WTC11 (cell line): ENCODE measurements around the gene TWIST1.

ENCODE experiments used
- ATF1 ChIP-seq: sonication (generic); formaldehyde crosslinking; IDR thresholded peaks from 2 replicates; pipeline ENCODE4 v1.8.1; 2023; ENCODE audit warnings: mild to moderate bottlenecking, moderate library complexity, missing genetic modification reagents
- ATF2 ChIP-seq: sonication (generic); formaldehyde crosslinking; IDR thresholded peaks from 2 replicates; pipeline ENCODE4 v1.8.1; 2022; ENCODE audit warnings: low read depth, missing genetic modification reagents, borderline replicate concordance
- CDX4 ChIP-seq: fragments of 250-450 bp; sonication (Bioruptor Pico); IDR thresholded peaks from 2 replicates; pipeline ENCODE4 v1.9.0; 2021; ENCODE audit warnings: moderate library complexity, mild to moderate bottlenecking, inconsistent platforms, borderline replicate concordance
- FOXK1 ChIP-seq: sonication (generic); formaldehyde crosslinking; IDR thresholded peaks from 2 replicates; pipeline ENCODE4 v1.8.0; 2022; ENCODE audit warnings: mild to moderate bottlenecking, moderate library complexity, missing genetic modification reagents
- JAZF1 ChIP-seq: fragments of 250-450 bp; sonication (Bioruptor Pico); IDR thresholded peaks from 2 replicates; pipeline ENCODE4 v1.9.0; 2021; ENCODE audit warnings: moderate library complexity, mild to moderate bottlenecking, inconsistent platforms
- JUN ChIP-seq: sonication (generic); formaldehyde crosslinking; IDR thresholded peaks from 2 replicates; pipeline ENCODE4 v1.8.0; 2023; ENCODE audit warnings: mild to moderate bottlenecking, missing genetic modification reagents
- MXD4 ChIP-seq: fragments of 250-450 bp; sonication (Bioruptor Pico); IDR thresholded peaks from 2 replicates; pipeline ENCODE4 v1.8.0; 2021; ENCODE audit warnings: mild to moderate bottlenecking, moderate library complexity, borderline replicate concordance
- NR2C2 ChIP-seq: sonication (generic); formaldehyde crosslinking; IDR thresholded peaks from 2 replicates; pipeline ENCODE4 v1.8.0; 2022; ENCODE audit warnings: mild to moderate bottlenecking, missing genetic modification reagents
- SMAD4 ChIP-seq: sonication (generic); formaldehyde crosslinking; IDR thresholded peaks from 2 replicates; pipeline ENCODE4 v1.8.0; 2022; ENCODE audit warnings: mild to moderate bottlenecking, missing genetic modification reagents
- ZBTB43 ChIP-seq: sonication (generic); formaldehyde crosslinking; IDR thresholded peaks from 2 replicates; pipeline ENCODE4 v1.8.1; 2023; ENCODE audit warnings: mild to moderate bottlenecking, missing genetic modification reagents
- ZNF219 ChIP-seq: sonication (generic); formaldehyde crosslinking; IDR thresholded peaks from 2 replicates; pipeline ENCODE4 v1.8.0; 2023; ENCODE audit warnings: missing genetic modification reagents, mild to moderate bottlenecking, borderline replicate concordance
- TF ChIP-seq, protein P1 (sequence below): fragments of 200-600 bp; IDR thresholded peaks from 2 replicates; pipeline ENCODE4 v1.8.0; 2022; ENCODE audit warnings: antibody characterized with exemption

- TF ChIP-seq ATF2 (CRISPR knock-in tag) (no peak), ATF1 (CRISPR knock-in tag) (no peak), JAZF1 (no peak), NR2C2 (CRISPR knock-in tag) (no peak), JUN (CRISPR knock-in tag) (no peak), SMAD4 (CRISPR knock-in tag) (no peak), ZNF219 (no peak), CDX4 (CRISPR knock-in tag) (no peak), FOXK1 (CRISPR knock-in tag) (no peak), ZBTB43 (no peak), MXD4 (CRISPR knock-in tag) (no peak)
- TF ChIP-seq, protein P1, sequence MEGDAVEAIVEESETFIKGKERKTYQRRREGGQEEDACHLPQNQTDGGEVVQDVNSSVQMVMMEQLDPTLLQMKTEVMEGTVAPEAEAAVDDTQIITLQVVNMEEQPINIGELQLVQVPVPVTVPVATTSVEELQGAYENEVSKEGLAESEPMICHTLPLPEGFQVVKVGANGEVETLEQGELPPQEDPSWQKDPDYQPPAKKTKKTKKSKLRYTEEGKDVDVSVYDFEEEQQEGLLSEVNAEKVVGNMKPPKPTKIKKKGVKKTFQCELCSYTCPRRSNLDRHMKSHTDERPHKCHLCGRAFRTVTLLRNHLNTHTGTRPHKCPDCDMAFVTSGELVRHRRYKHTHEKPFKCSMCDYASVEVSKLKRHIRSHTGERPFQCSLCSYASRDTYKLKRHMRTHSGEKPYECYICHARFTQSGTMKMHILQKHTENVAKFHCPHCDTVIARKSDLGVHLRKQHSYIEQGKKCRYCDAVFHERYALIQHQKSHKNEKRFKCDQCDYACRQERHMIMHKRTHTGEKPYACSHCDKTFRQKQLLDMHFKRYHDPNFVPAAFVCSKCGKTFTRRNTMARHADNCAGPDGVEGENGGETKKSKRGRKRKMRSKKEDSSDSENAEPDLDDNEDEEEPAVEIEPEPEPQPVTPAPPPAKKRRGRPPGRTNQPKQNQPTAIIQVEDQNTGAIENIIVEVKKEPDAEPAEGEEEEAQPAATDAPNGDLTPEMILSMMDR: no peak
Measured at GRCh38 chr7:19113855-19114550, 3.4 kb downstream of the TWIST1 start.
